ENCODE measurements around the gene IKBKE. TPM values are rescaled to one million over a fixed set of nuclear protein-coding genes. Genes with fewer than 3 reads are reported as not detected.

The IKBKE gene
- total RNA-seq, 4 donors from 2014 or later: 1.4 to 2.5 (median 2.3) TPM

DNA sequence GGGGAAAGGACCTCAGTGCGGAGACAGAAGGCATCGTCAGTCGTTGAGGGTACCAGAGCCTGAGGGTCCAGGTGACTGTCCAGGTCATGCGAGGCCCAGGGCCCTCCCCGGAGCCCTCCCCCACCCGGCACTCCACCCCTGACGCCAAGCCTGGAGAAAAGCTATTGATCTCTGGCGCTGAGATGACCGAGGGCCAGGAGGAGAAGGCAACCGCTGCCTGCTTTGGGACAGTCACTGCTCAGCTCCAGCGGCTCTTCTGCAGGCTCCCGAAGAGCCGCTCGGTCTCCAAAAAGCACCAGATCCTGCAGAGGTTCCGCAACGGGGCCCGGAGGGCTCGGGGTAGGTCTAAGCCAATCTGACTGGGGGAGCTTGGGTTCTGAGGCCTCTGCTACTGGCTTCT is 47.9 kb downstream of the IKBKE start:
- no peak overlapping the region for H3K4me3 ChIP-seq
- no peaks in the 10 kb centered on the region for H3K9me3 ChIP-seq
- DNase-seq (ENCODE audit: extremely low spot score): no peak
- no peaks in the 10 kb centered on the region for H3K27me3 ChIP-seq
- no peak overlapping the region for H3K27ac ChIP-seq (replicated peaks in 1 of 4)
- TF ChIP-seq POLR2AphosphoS5 (IDR thresholded peaks at IDR 0.05) (no peak), EP300 (IDR thresholded peaks at IDR 0.05) (no peak)
- TF ChIP-seq, protein P1, sequence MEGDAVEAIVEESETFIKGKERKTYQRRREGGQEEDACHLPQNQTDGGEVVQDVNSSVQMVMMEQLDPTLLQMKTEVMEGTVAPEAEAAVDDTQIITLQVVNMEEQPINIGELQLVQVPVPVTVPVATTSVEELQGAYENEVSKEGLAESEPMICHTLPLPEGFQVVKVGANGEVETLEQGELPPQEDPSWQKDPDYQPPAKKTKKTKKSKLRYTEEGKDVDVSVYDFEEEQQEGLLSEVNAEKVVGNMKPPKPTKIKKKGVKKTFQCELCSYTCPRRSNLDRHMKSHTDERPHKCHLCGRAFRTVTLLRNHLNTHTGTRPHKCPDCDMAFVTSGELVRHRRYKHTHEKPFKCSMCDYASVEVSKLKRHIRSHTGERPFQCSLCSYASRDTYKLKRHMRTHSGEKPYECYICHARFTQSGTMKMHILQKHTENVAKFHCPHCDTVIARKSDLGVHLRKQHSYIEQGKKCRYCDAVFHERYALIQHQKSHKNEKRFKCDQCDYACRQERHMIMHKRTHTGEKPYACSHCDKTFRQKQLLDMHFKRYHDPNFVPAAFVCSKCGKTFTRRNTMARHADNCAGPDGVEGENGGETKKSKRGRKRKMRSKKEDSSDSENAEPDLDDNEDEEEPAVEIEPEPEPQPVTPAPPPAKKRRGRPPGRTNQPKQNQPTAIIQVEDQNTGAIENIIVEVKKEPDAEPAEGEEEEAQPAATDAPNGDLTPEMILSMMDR (IDR thresholded peaks at IDR 0.05): no peak
- 89% methylated on average over 15 of the region's 18 CpGs for WGBS
- no peaks in the 10 kb centered on the region for H3K36me3 ChIP-seq
- peaks cover 8 to 16% (median 12%) of the 10 kb centered on the region in 4 donors for H3K4me1 ChIP-seq
- intact Hi-C loops (cut with DNase I): no loop called here

DNA sequence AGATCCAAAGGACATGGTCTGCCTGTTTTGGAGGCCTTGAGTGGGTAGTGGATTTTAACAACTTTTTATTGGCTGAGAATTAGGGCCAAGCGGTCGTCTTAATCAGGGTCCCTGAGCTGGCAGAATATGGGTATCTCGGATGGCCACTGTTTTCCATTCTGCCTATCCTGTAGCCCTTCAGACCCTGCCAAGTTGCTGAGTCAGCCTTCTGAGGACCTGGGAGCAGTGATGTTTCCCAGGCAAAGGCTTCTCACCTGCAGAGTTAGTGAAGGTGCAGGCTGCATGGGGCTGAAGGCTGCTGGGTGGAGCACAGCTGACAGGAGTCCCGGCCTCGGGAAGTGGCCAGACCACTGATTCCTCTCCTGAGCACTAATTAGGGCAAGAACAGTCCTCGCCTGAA is 48.5 kb downstream of the IKBKE start:
- Histone ChIP-seq H3K27ac (replicated peaks in 1 of 4) (no peak overlapping the region), H3K9me3 (no peaks in the 10 kb centered on the region), H3K4me3 (no peak overlapping the region), H3K27me3 (no peaks in the 10 kb centered on the region), H3K4me1 (peaks cover 4 to 10% (median 7%) of the 10 kb centered on the region in 4 donors), H3K36me3 (no peaks in the 10 kb centered on the region)
- TF ChIP-seq, protein P1 (IDR thresholded peaks at IDR 0.05): no peak
- TF ChIP-seq POLR2AphosphoS5 (IDR thresholded peaks at IDR 0.05): no peak
- no peak for TF ChIP-seq POLR2A (IDR thresholded peaks at IDR 0.05; ENCODE audit: low read depth)
- DNase-seq (ENCODE audit: extremely low spot score): no peak
- intact Hi-C loops (cut with DNase I): no loop called here
- 90% methylated on average over 6 of the region's 6 CpGs for WGBS

DNA sequence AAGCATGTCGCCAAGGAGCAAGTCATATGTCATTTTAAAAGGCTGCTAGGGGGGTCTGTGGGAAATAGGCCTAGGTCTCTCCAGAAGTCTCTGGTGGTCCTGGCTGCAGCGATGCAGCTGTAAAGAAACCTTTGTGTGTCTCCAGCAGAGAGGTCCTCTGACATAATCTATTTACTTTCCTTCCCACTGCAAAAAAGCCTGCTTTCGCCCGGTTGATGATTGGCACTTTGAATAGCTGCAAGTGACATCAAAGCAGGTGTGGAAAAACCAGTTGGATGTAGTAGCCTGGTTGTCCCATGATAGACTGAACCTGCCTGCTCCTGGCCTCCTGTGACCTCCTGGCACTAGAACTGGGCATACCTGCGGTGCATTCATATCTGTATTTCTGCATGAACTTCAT is 50.9 kb downstream of the IKBKE start:
- 87% methylated on average over 5 of the region's 5 CpGs for WGBS
- TF ChIP-seq EP300 (IDR thresholded peaks at IDR 0.05) (no peak), POLR2A (IDR thresholded peaks at IDR 0.05; ENCODE audit: low read depth) (no peak), POLR2AphosphoS5 (IDR thresholded peaks at IDR 0.05) (no peak)
- DNase-seq (ENCODE audit: extremely low spot score): no peak
- intact Hi-C loops (cut with DNase I): no loop called here
- no peaks in the 10 kb centered on the region for H3K4me1 ChIP-seq
- no peaks in the 10 kb centered on the region for H3K36me3 ChIP-seq
- H3K4me3 ChIP-seq: no peak overlapping the region
- no peaks in the 10 kb centered on the region for H3K9me3 ChIP-seq
- H3K27ac ChIP-seq (replicated peaks in 1 of 4): no peak overlapping the region
- no peaks in the 10 kb centered on the region for H3K27me3 ChIP-seq

DNA sequence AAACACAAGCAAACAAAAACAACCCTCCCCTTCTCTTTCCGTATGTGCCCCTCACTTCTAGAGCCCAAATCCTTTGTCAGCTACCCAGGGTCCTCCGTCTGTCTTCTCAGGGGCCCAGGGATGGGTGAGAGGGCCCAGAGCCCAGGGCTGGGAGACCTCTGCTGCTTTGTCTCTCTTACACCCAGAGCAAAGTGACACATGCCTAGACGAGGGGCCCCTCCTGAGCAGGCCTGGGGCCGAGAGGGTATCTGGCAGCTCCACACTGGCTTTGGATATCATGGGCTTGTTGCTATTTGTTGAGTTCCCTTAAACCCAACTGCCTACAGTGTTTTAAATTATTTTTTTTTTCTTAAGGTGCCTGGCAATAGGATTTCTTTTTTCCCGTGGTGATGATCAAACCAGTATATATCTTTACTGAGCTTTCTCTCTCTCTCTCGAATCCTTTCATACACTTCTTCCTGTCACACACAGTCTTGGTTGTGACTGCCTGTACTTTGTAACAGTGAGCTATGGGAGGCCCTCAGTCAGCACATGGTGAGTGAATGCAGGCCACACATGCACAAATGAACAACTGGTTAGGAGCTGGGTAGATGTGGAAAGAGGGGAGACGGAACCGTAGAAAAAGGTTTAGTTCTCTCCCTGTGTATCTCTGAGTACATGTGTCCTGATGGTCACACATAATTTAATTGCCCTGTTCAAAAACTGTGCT is 51.6 kb downstream of the IKBKE start:
- no peak for DNase-seq (ENCODE audit: extremely low spot score)
- Histone ChIP-seq H3K9me3 (no peaks in the 10 kb centered on the region), H3K4me1 (no peaks in the 10 kb centered on the region), H3K27me3 (no peaks in the 10 kb centered on the region), H3K4me3 (no peak overlapping the region), H3K36me3 (no peaks in the 10 kb centered on the region), H3K27ac (replicated peaks in 1 of 4) (no peak overlapping the region)
- TF ChIP-seq POLR2AphosphoS5 (IDR thresholded peaks at IDR 0.05) (no peak), EP300 (IDR thresholded peaks at IDR 0.05) (no peak), POLR2A (IDR thresholded peaks at IDR 0.05; ENCODE audit: low read depth) (no peak)
- TF ChIP-seq, protein P1 (IDR thresholded peaks at IDR 0.05): no peak
- WGBS: 84% methylated on average over 8 of the region's 8 CpGs
- intact Hi-C loops (cut with DNase I): no loop called here

DNA sequence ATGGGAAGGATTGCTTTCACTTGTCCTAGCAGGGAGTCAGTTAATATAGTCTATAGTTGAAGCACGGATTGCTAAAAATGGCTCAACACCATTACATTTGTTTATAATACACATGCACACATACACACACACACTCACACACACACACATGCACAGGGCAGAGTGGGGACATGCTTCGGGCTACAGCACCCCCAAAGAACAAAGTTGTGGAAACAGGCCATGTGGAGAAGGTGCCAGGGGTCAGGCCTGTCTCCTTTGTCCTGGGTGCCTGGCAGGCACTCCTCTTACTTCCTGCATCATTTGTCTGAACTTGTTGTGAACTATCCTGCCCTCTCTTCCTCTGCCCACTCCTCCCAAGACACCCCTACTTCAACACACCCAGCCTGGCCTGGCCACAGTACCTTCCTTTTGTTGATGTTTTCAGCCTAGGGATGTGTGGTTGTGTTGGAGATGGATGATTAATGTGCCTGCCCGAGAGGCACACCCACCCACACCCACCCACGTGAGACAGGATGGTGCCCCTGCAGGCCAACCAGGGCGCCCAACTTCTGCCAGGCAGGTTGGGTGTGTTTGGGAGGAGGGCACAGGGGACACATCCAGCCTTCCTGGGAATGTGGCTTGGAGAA is 54.6 kb downstream of the IKBKE start:
- intact Hi-C loops (cut with DNase I): no loop called here
- H3K4me3 ChIP-seq: no peak overlapping the region
- no peaks in the 10 kb centered on the region for H3K4me1 ChIP-seq
- no peaks in the 10 kb centered on the region for H3K9me3 ChIP-seq
- DNase-seq (ENCODE audit: extremely low spot score): no peak
- TF ChIP-seq POLR2AphosphoS5 (IDR thresholded peaks at IDR 0.05) (no peak), POLR2A (IDR thresholded peaks at IDR 0.05; ENCODE audit: low read depth) (no peak), EP300 (IDR thresholded peaks at IDR 0.05) (no peak)
- TF ChIP-seq, protein P1 (IDR thresholded peaks at IDR 0.05): no peak
- H3K27ac ChIP-seq (replicated peaks in 1 of 4): no peak overlapping the region
- H3K27me3 ChIP-seq: no peaks in the 10 kb centered on the region
- WGBS: 72% methylated on average over 5 of the region's 5 CpGs
- H3K36me3 ChIP-seq: no peaks in the 10 kb centered on the region

Measured in esophagus muscularis mucosa (tissue), 4 donors.